K562 (cell line): ENCODE measurements around the gene SERF2. TPM values are rescaled to one million over a fixed set of nuclear protein-coding genes. Genes with fewer than 3 reads are reported as not detected.
"Not testable (repeated sequence)": the region's sequence is repeated elsewhere in the genome, so short reads cannot be mapped to it uniquely, and the experiment has no call there.

Experiments used
- ATAC-seq: fragments of 200-7000 bp; cut with Tn5 transposase; 3 replicates; pipeline ENCODE4 v1.9.1; 2020; ENCODE audit warnings: moderate library complexity
- BruUV-seq: library from RNA; stranded (reverse); fragments of 400-500 nt; replicated peaks from 2 replicates; lab custom pipeline; 2021; lab: Mats Ljungman, UMichigan
- CTCF ChIA-PET: fragments of 300-600 bp; formaldehyde crosslinking; extraction: SDS; loops from one replicate; lab custom pipeline; 2021; ENCODE audit warnings: low intra/inter-chr PET ratio; lab: Yijun Ruan, JAX
- POLR2A ChIA-PET: fragments of 300-600, 350-650 bp; sonication (Branson Sonifier 250); formaldehyde crosslinking; extraction: SDS; loops from one replicate; lab custom pipeline; 2021; ENCODE audit warnings: antibody characterized with exemption, inconsistent platforms; lab: Yijun Ruan, JAX
- DNase-seq, 4 experiments: peaks; one replicate each; pipeline versions ENCODE4 v3.0.0 to v3.0.0-alpha.2; 2011 to 2018; ENCODE audit warnings: low spot score in 3 of 4, mixed read lengths in 3 of 4; ENCODE audit errors: extremely low read depth in 1 of 4
- FAIRE-seq: peaks from 2 replicates; lab custom pipeline; 2011; peaks lifted over from hg19 to GRCh38; lab: Jason Lieb, UNC
- H2AFZ ChIP-seq: 2 replicates; pipeline ENCODE4 v1.6.0; 2011; ENCODE audit warnings: low read depth, low read length, control low read depth, inconsistent platforms
- H3K27ac ChIP-seq: fragments of 200-600 bp; 3 replicates; pipeline ENCODE4 v1.8.0; 2011; ENCODE audit warnings: low read depth, mild to moderate bottlenecking, control low read depth, inconsistent platforms, low read length, moderate library complexity, mixed read lengths; ENCODE audit errors: extremely low read depth
- H3K27me3 ChIP-seq, 2 experiments: fragments of 300-600 bp in 1 of 2; 2 replicates in 1 of 2; 3 replicates in 1 of 2; pipeline versions ENCODE4 v1.6.0 to v1.8.0; 2011; ENCODE audit warnings: inconsistent platforms in 2 of 2, low read length in 2 of 2, mild to moderate bottlenecking in 1 of 2, mixed read lengths in 1 of 2, moderate library complexity in 1 of 2; ENCODE audit not compliant: control insufficient read depth in 2 of 2, insufficient read depth in 2 of 2
- H3K36me3 ChIP-seq: fragments of 300-600 bp; 3 replicates; pipeline ENCODE4 v1.8.0; 2011; ENCODE audit warnings: mild to moderate bottlenecking, low read length, inconsistent platforms; ENCODE audit not compliant: control insufficient read depth, insufficient read depth
- H3K4me1 ChIP-seq, 2 experiments: fragments of 200-600 bp in 1 of 2; replicated peaks in 1 of 2; 2 replicates in 1 of 2; 3 replicates in 1 of 2; pipeline versions ENCODE4 v1.5.1 to v1.8.0; 2011; ENCODE audit warnings: inconsistent platforms in 2 of 2, low read length in 2 of 2, mild to moderate bottlenecking in 1 of 2, mixed read lengths in 1 of 2, moderate library complexity in 1 of 2; ENCODE audit not compliant: control insufficient read depth in 2 of 2, insufficient read depth in 2 of 2
- H3K4me2 ChIP-seq: 2 replicates; pipeline ENCODE4 v1.6.1; 2011; ENCODE audit warnings: low read length, control low read depth, inconsistent platforms, mixed read lengths; ENCODE audit not compliant: insufficient read depth
- H3K4me3 ChIP-seq: fragments of 200-600 bp; sonication (generic), shearing (Covaris generic); 2 replicates; pipeline ENCODE4 v1.5.1; 2016; ENCODE audit warnings: control low read depth, inconsistent platforms
- H3K79me2 ChIP-seq: fragments of 200-600 bp; 3 replicates; pipeline ENCODE4 v1.8.0; 2011; ENCODE audit warnings: low read length, inconsistent platforms; ENCODE audit not compliant: control insufficient read depth, insufficient read depth
- H3K9ac ChIP-seq, 2 experiments: 2 replicates each; pipeline versions ENCODE4 v1.6.0 to v1.6.1; 2011; ENCODE audit warnings: low read depth in 2 of 2, low read length in 2 of 2, control low read depth in 1 of 2, inconsistent platforms in 1 of 2, mild to moderate bottlenecking in 1 of 2, mixed read lengths in 1 of 2; ENCODE audit not compliant: insufficient read depth in 1 of 2
- H3K9me1 ChIP-seq: one replicate; pipeline ENCODE4 v1.6.0; 2011; ENCODE audit warnings: inconsistent platforms, mild to moderate bottlenecking, low read length, moderate library complexity; ENCODE audit not compliant: control insufficient read depth, insufficient read depth
- H3K9me3 ChIP-seq: replicated peaks from 2 replicates; pipeline ENCODE4 v1.5.1; 2011; ENCODE audit warnings: low read depth, low read length, inconsistent platforms; ENCODE audit not compliant: control insufficient read depth, insufficient read depth
- H4K20me1 ChIP-seq: replicated peaks from 2 replicates; pipeline ENCODE4 v1.6.1; 2011; ENCODE audit warnings: low read length, inconsistent platforms, mixed read lengths; ENCODE audit not compliant: control insufficient read depth, insufficient read depth
- CAMTA2 ChIP-seq: fragments of 250-450 bp; sonication (Bioruptor Pico); conservative IDR thresholded peaks from 2 replicates; pipeline ENCODE4 v1.5.1; 2022
- DDX20 ChIP-seq: fragments of 450-650 bp; IDR thresholded peaks from 2 replicates; pipeline ENCODE4 v1.6.1; 2016; ENCODE audit warnings: missing genetic modification characterization, low read depth, mild to moderate bottlenecking, missing compliant biosample characterization, moderate library complexity
- POLR2A ChIP-seq: fragments of 450-650 bp; conservative IDR thresholded peaks from 2 replicates; pipeline ENCODE4 v1.6.1; 2016
- POLR2B ChIP-seq: fragments of 450-650 bp; IDR thresholded peaks from 2 replicates; pipeline ENCODE4 v1.6.1; 2018; ENCODE audit warnings: low read depth; ENCODE audit not compliant: partially characterized antibody
- SUPT5H ChIP-seq: fragments of 450-650 bp; IDR thresholded peaks from 2 replicates; pipeline ENCODE4 v1.6.1; 2016
- TAL1 ChIP-seq: fragments of 450-650 bp; IDR thresholded peaks from 2 replicates; pipeline ENCODE4 v1.6.1; 2016; ENCODE audit warnings: mild to moderate bottlenecking
- TEAD4 ChIP-seq, 2 experiments: sonication (generic) in 1 of 2; formaldehyde crosslinking in 1 of 2; IDR thresholded peaks; 2 replicates each; pipeline versions ENCODE4 v1.6.1 to v1.8.0; 2012 to 2022; ENCODE audit warnings: borderline replicate concordance in 1 of 2, inconsistent platforms in 1 of 2, low read length in 1 of 2, mild to moderate bottlenecking in 1 of 2, missing genetic modification reagents in 1 of 2
- ZNF347 ChIP-seq: fragments of 450-650 bp; formaldehyde crosslinking; IDR thresholded peaks from 2 replicates; pipeline ENCODE4 v1.4.0; 2020; ENCODE audit warnings: low read depth, mild to moderate bottlenecking, moderate library complexity
- WGBS: fragments of 100-300 bp; shearing (Covaris generic); methylation state at CpG from one replicate; pipeline ENCODE4 v1.1.6; 2016; ENCODE audit warnings: low coverage, mixed read lengths; ENCODE audit not compliant: insufficient coverage; ENCODE audit errors: missing lambda C conversion rate; 5-methylcytosine and 5-hydroxymethylcytosine counted together
- in situ Hi-C: fragments of 300-500 bp; cut with MboI; formaldehyde crosslinking; loops from 4 replicates; pipeline ENCODE4 v1.15.0; 2018; ENCODE audit warnings: inconsistent platforms, mixed read lengths
- intact Hi-C: fragments of 100-400 bp; cut with micrococcal nuclease; formaldehyde crosslinking; loops from 2 replicates; pipeline ENCODE4 v1.14.2; 2022
- polyA plus RNA-seq, 8 experiments: library from polyadenylated mRNA; depleted of rRNA in 4 of 8; stranded (reverse) in 5 of 8; unstranded in 3 of 8; fragments of >200 nt; fragmentation: Nextera tagmentation in 2 of 8; fragmentation: Illumina TruSeq in 1 of 8; extraction: Ambion mirVana in 2 of 8; extraction: Trizol in 1 of 8; gene quantifications; 2 replicates each; pipeline versions ENCODE4 v1.2.1 to v1.2.3, GENCODE V29; 2011 to 2014; ENCODE audit warnings: inconsistent platforms in 1 of 8, missing spikeins in 1 of 8
- total RNA-seq, 7 experiments: library from RNA; depleted of rRNA in 6 of 7; stranded (reverse); fragments of >200 nt in 6 of 7; fragmentation: Illumina TruSeq in 2 of 7; extraction: Trizol in 2 of 7; gene quantifications; 2 replicates each; pipeline versions ENCODE4 v1.2.1 to v1.2.3, GENCODE V29; 2011 to 2021; ENCODE audit warnings: low replicate concordance in 1 of 7

The SERF2 gene
- total and polyA plus RNA-seq, 9 of the 15 experiments (the other 6 are each of a cell fraction or from before 2014, with no cell fraction given): 497 to 3,360 (median 867) TPM

DNA sequence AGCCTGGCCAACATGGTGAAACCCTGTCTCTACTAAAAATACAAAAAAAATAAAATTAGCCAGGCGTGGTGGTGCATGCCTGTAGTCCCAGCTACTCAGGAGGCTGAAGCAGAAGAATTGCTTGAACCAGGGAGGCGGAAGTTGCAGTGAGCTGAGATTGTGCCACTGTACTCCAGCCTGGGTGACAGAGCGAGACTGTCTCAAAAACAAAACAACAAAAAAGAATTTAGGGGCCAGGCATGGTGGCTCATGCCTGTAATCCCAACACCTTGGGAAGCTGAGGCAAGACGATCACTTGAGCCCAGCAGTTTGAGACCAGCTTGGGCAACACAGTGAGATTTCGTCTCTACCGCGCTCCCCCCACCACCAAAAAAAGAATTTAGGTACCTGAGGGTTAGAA is 10.6 kb downstream of the SERF2 start:
- H3K36me3 ChIP-seq: peaks cover 80% of the 10 kb centered on the region
- intact Hi-C loops, H3K27me3 ChIP-seq, H4K20me1 ChIP-seq, H3K9ac ChIP-seq, CTCF ChIA-PET, H3K4me2 ChIP-seq, ATAC-seq, H3K9me3 ChIP-seq, H2AFZ ChIP-seq, BruUV-seq, FAIRE-seq, DNase-seq, in situ Hi-C loops, H3K4me3 ChIP-seq, H3K9me1 ChIP-seq, H3K27ac ChIP-seq: not testable (repeated sequence)
- POLR2A ChIA-PET: interaction anchor here (1.9 to 3.7 kb wide), 3 partner anchors 12 to 24 kb away, joined by 5 to 29 read pairs (median 28); partner anchors contain the start of genes MFAP1, SERF2 and WDR76
- TF ChIP-seq POLR2B (peak; percentile 27), POLR2A (peak; percentile 50; the same call in 1 of the 2 replicates), SUPT5H (peak; percentile 65)
- 97% methylated on average over 6 of the region's 7 CpGs for WGBS
- peaks cover 19 to 24% of the 10 kb centered on the region in 2 experiments for H3K4me1 ChIP-seq
- H3K79me2 ChIP-seq: peaks cover 20% of the 10 kb centered on the region

DNA sequence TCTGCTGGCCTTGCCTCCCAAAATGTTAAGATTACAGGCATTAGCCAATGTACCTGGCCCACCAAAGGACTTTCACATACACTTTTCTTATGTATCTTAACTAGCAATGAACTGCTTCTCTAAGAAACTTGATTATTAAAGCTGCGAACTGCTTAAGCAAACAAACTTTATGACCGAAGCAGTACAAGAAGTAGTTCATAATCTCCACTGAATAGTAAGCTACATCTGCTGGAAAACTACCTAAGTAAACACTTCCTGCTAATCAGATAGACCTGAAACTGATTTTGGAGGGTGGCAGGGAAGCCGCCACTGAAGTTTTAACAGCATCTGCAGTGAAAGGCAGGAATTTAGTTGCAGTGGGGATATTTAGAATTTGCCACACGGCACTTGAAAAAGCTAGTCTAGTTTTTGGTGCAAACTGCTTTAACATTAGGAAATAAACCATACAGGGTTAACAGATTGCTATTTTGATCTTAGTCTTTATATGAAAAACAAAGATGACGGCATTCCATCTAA is 16.4 kb downstream of the SERF2 start:
- peaks cover 0 to 6% of the 10 kb centered on the region in 2 experiments; a peak in 2 of 5 replicates for H3K4me1 ChIP-seq
- ATAC-seq (no peak), DNase-seq (no peak), FAIRE-seq (no peak)
- intact Hi-C loops: no loop called here
- no TSS peak for BruUV-seq
- no peak overlapping the region for H2AFZ ChIP-seq
- CTCF ChIA-PET: no interaction called here
- H3K27me3 ChIP-seq: no peaks in the 10 kb centered on the region
- in situ Hi-C loops: no loop called here
- peaks cover 91% of the 10 kb centered on the region for H3K36me3 ChIP-seq
- H3K4me3 ChIP-seq: no peak overlapping the region
- no peaks in the 10 kb centered on the region for H3K79me2 ChIP-seq
- H3K27ac ChIP-seq: no peak overlapping the region
- no peaks in the 10 kb centered on the region for H3K9me3 ChIP-seq
- H4K20me1 ChIP-seq: no peaks in the 10 kb centered on the region
- no peak for TF ChIP-seq DDX20 (tag)
- no peak for TF ChIP-seq CAMTA2 (CRISPR knock-in tag)
- TF ChIP-seq ZNF347 (CRISPR knock-in tag): no peak
- TF ChIP-seq TAL1: no peak
- TF ChIP-seq TEAD4 (IDR thresholded peaks at IDR 0.05; ENCODE audit: low read length): no peak
- TF ChIP-seq TEAD4 (CRISPR knock-in tag; IDR thresholded peaks at IDR 0.05; ENCODE audit: borderline replicate concordance): no peak
- 95% methylated on average over 5 of the region's 5 CpGs for WGBS
- no peak overlapping the region for H3K4me2 ChIP-seq
- no peak overlapping the region for H3K9ac ChIP-seq
- peaks cover 7% of the 10 kb centered on the region for H3K9me1 ChIP-seq
- POLR2A ChIA-PET: interaction anchor here (1.7 to 3.6 kb wide), 4 partner anchors 8 to 16 kb away, joined by 8 to 19 read pairs (median 14); partner anchors contain the start of genes HYPK, MFAP1 and SERINC4
